HepG2 (cell line): ENCODE results near the gene DQX1. TPM values are rescaled to one million over a fixed set of nuclear protein-coding genes. Genes with fewer than 3 reads are reported as not detected.
A peak's percentile ranks its signal among the peaks of the same experiment; 100 is the strongest.

Source experiments
- ATAC-seq: fragments of 200-7000 bp; cut with Tn5 transposase; 3 replicates; pipeline ENCODE4 v1.9.1; 2020; ENCODE audit warnings: mild to moderate bottlenecking, moderate library complexity
- BruUV-seq: library from RNA; stranded (reverse); fragments of 400-500 nt; replicated peaks from 2 replicates; lab custom pipeline; 2021; lab: Mats Ljungman, UMichigan
- CTCF ChIA-PET: fragments of 300-600 bp; formaldehyde crosslinking; extraction: SDS; loops from one replicate; lab custom pipeline; 2021; ENCODE audit warnings: low total read pairs, inconsistent platforms, low intra/inter-chr PET ratio; lab: Yijun Ruan, JAX
- POLR2A ChIA-PET: fragments of 350-600 bp; sonication (Branson Sonifier 250); formaldehyde crosslinking; loops from one replicate; lab custom pipeline; 2020; ENCODE audit warnings: antibody characterized with exemption, inconsistent platforms; lab: Yijun Ruan, JAX
- DNase-seq: peaks from one replicate; pipeline ENCODE4 v3.0.0-alpha.2; 2015; ENCODE audit warnings: low spot score
- FAIRE-seq: peaks from 3 replicates; lab custom pipeline; 2011; peaks lifted over from hg19 to GRCh38; lab: Jason Lieb, UNC
- H2AFZ ChIP-seq: one replicate; pipeline ENCODE4 v1.6.1; 2011; ENCODE audit warnings: low read length, inconsistent platforms
- H3K27ac ChIP-seq: fragments of 300-600 bp; 3 replicates; pipeline ENCODE4 v1.8.0; 2011; ENCODE audit warnings: mixed run types, mild to moderate bottlenecking, mixed read lengths, low read length, inconsistent platforms; ENCODE audit not compliant: insufficient read depth; ENCODE audit errors: extremely low read length
- H3K27me3 ChIP-seq, 2 experiments: fragments of 200-600 bp in 1 of 2; 2 replicates in 1 of 2; 3 replicates in 1 of 2; pipeline versions ENCODE4 v1.6.0 to v1.8.0; 2011; ENCODE audit warnings: low read length in 2 of 2, mild to moderate bottlenecking in 2 of 2, moderate library complexity in 2 of 2, inconsistent platforms in 1 of 2; ENCODE audit not compliant: insufficient read depth in 2 of 2, control insufficient read depth in 1 of 2
- H3K36me3 ChIP-seq, 2 experiments: fragments of 200-600 bp in 1 of 2; replicated peaks in 1 of 2; 2 replicates in 1 of 2; 3 replicates in 1 of 2; pipeline versions ENCODE4 v1.5.1 to v1.8.0; 2011; ENCODE audit warnings: low read length in 2 of 2, inconsistent platforms in 1 of 2; ENCODE audit not compliant: insufficient read depth in 2 of 2, control insufficient read depth in 1 of 2
- H3K4me1 ChIP-seq: 2 replicates; pipeline ENCODE4 v1.5.1; 2012; ENCODE audit warnings: low read length, inconsistent platforms; ENCODE audit not compliant: insufficient read depth
- H3K4me2 ChIP-seq: 2 replicates; pipeline ENCODE4 v1.6.0; 2011; ENCODE audit warnings: low read depth, low read length, inconsistent platforms
- H3K4me3 ChIP-seq, 3 experiments: fragments of 200-600 bp in 1 of 3; sonication (generic), shearing (Covaris generic) in 1 of 3; replicated peaks in 1 of 3; 2 replicates each; pipeline ENCODE4 v1.5.1; 2011 to 2016; ENCODE audit warnings: low read length in 3 of 3, inconsistent platforms in 2 of 3, low read depth in 2 of 3, mild to moderate bottlenecking in 2 of 3, control low read depth in 1 of 3, mixed read lengths in 1 of 3; ENCODE audit not compliant: insufficient read depth in 1 of 3
- H3K79me2 ChIP-seq: one replicate; pipeline ENCODE4 v1.6.1; 2011; ENCODE audit warnings: low read length, inconsistent platforms; ENCODE audit not compliant: insufficient read depth
- H3K9ac ChIP-seq: 2 replicates; pipeline ENCODE4 v1.6.0; 2011; ENCODE audit warnings: mild to moderate bottlenecking, low read depth, low read length, inconsistent platforms; ENCODE audit not compliant: insufficient read depth
- H3K9me3 ChIP-seq: 2 replicates; pipeline ENCODE4 v1.5.1; 2012; ENCODE audit warnings: mild to moderate bottlenecking, low read length
- H4K20me1 ChIP-seq: 2 replicates; pipeline ENCODE4 v1.6.0; 2011; ENCODE audit warnings: inconsistent platforms, mild to moderate bottlenecking, low read length, moderate library complexity; ENCODE audit not compliant: insufficient read depth
- CREBL2 ChIP-seq: sonication (generic); formaldehyde crosslinking; IDR thresholded peaks from 2 replicates; pipeline ENCODE4 v1.8.1; 2023; ENCODE audit warnings: missing genetic modification reagents, mild to moderate bottlenecking, borderline replicate concordance
- EZH2 ChIP-seq: conservative IDR thresholded peaks from 2 replicates; pipeline ENCODE4 v1.6.1; 2012; ENCODE audit warnings: mild to moderate bottlenecking, low read depth, low read length, moderate library complexity
- GPN1 ChIP-seq: sonication (generic); formaldehyde crosslinking; IDR thresholded peaks from 2 replicates; pipeline ENCODE4 v1.5.1; 2020; ENCODE audit warnings: missing genetic modification reagents, borderline replicate concordance
- HNF4G ChIP-seq, 2 experiments: sonication (generic) in 1 of 2; formaldehyde crosslinking in 1 of 2; IDR thresholded peaks; 2 replicates each; pipeline versions ENCODE4 v1.4.0 to v1.6.1; 2011 to 2020; ENCODE audit warnings: borderline replicate concordance in 2 of 2, low read depth in 2 of 2, mild to moderate bottlenecking in 2 of 2, low read length in 1 of 2, missing genetic modification reagents in 1 of 2, moderate library complexity in 1 of 2
- NR2F6 ChIP-seq, 2 experiments: IDR thresholded peaks; 2 replicates each; pipeline ENCODE4 v1.6.1; 2016; ENCODE audit warnings: antibody characterized with exemption in 1 of 2, mild to moderate bottlenecking in 1 of 2
- ONECUT2 ChIP-seq: sonication (generic); formaldehyde crosslinking; IDR thresholded peaks from 2 replicates; pipeline ENCODE4 v1.4.0; 2020; ENCODE audit warnings: missing genetic modification reagents
- POGZ ChIP-seq: sonication (generic); formaldehyde crosslinking; IDR thresholded peaks from 2 replicates; pipeline ENCODE4 v1.4.0; 2020; ENCODE audit warnings: mild to moderate bottlenecking, missing genetic modification reagents
- SRSF9 ChIP-seq: fragments of 200-400 bp; formaldehyde crosslinking; IDR thresholded peaks from 2 replicates; pipeline ENCODE4 v1.6.1; 2018; ENCODE audit warnings: borderline replicate concordance, mild to moderate bottlenecking, low read depth, low read length; ENCODE audit not compliant: insufficient read depth, poor library complexity, severe bottlenecking
- THAP7 ChIP-seq: sonication (generic); formaldehyde crosslinking; IDR thresholded peaks from 2 replicates; pipeline ENCODE4 v1.8.1; 2023; ENCODE audit warnings: mild to moderate bottlenecking, missing genetic modification reagents
- ZBTB44 ChIP-seq: sonication (generic); formaldehyde crosslinking; IDR thresholded peaks from 2 replicates; pipeline ENCODE4 v1.4.0; 2020; ENCODE audit warnings: missing genetic modification reagents
- ZFYVE20 ChIP-seq: sonication (generic); formaldehyde crosslinking; IDR thresholded peaks from 2 replicates; pipeline ENCODE4 v1.8.0; 2023; ENCODE audit warnings: low read depth, mild to moderate bottlenecking, moderate library complexity, missing genetic modification reagents, borderline replicate concordance
- ZMAT3 ChIP-seq: sonication (generic); formaldehyde crosslinking; conservative IDR thresholded peaks from 2 replicates; pipeline ENCODE4 v1.7.0; 2021; ENCODE audit warnings: missing genetic modification reagents
- ZMYM4 ChIP-seq: sonication (generic); formaldehyde crosslinking; IDR thresholded peaks from 2 replicates; pipeline ENCODE4 v1.8.1; 2023; ENCODE audit warnings: mild to moderate bottlenecking, missing genetic modification reagents
- ZNF12 ChIP-seq: sonication (generic); formaldehyde crosslinking; IDR thresholded peaks from 2 replicates; pipeline ENCODE4 v1.5.0; 2020; ENCODE audit warnings: missing genetic modification reagents
- ZNF354B ChIP-seq: sonication (generic); formaldehyde crosslinking; IDR thresholded peaks from 2 replicates; pipeline ENCODE4 v1.8.0; 2022; ENCODE audit warnings: mild to moderate bottlenecking, missing genetic modification reagents
- ZNF468 ChIP-seq: sonication (generic); formaldehyde crosslinking; IDR thresholded peaks from 2 replicates; pipeline ENCODE4 v1.8.0; 2022; ENCODE audit warnings: mild to moderate bottlenecking, moderate library complexity, missing genetic modification reagents
- ZNF563 ChIP-seq: sonication (generic); formaldehyde crosslinking; IDR thresholded peaks from 2 replicates; pipeline ENCODE4 v1.8.0; 2022; ENCODE audit warnings: mild to moderate bottlenecking, moderate library complexity, missing genetic modification reagents
- ZNF724P ChIP-seq: sonication (generic); formaldehyde crosslinking; IDR thresholded peaks from 2 replicates; pipeline ENCODE4 v1.8.0; 2022; ENCODE audit warnings: missing genetic modification reagents, borderline replicate concordance
- ZNF83 ChIP-seq: sonication (generic); formaldehyde crosslinking; IDR thresholded peaks from 2 replicates; pipeline ENCODE4 v1.4.0; 2020; ENCODE audit warnings: missing genetic modification reagents, mild to moderate bottlenecking, borderline replicate concordance
- ZNF839 ChIP-seq: sonication (generic); formaldehyde crosslinking; IDR thresholded peaks from 2 replicates; pipeline ENCODE4 v1.4.0; 2020; ENCODE audit warnings: missing genetic modification reagents, mild to moderate bottlenecking, borderline replicate concordance
- ZSCAN31 ChIP-seq: sonication (generic); formaldehyde crosslinking; IDR thresholded peaks from 2 replicates; pipeline ENCODE4 v1.5.0; 2020; ENCODE audit warnings: low read depth, mild to moderate bottlenecking, missing genetic modification reagents
- WGBS: methylation state at CpG from one replicate; pipeline ENCODE4 v1.1.6; 2017; ENCODE audit warnings: low lambda C conversion rate; 5-methylcytosine and 5-hydroxymethylcytosine counted together
- in situ Hi-C: cut with HindIII; loops from 2 replicates; pipeline ENCODE4 v1.10.0; 2017; ENCODE audit warnings: low pct_unique_long_range_greater_than_20kb; ENCODE audit not compliant: extremely low pct_ligation_motif_present
- intact Hi-C: fragments of 100-400 bp; cut with micrococcal nuclease; formaldehyde crosslinking; loops from one replicate; pipeline ENCODE4 v1.10.0; 2022; ENCODE audit not compliant: unreplicated experiment
- polyA plus RNA-seq, 8 experiments: library from polyadenylated mRNA; depleted of rRNA in 3 of 8; stranded (reverse) in 7 of 8; unstranded in 1 of 8; fragments of >200 nt; fragmentation: Illumina TruSeq in 4 of 8; extraction: Trizol in 4 of 8; gene quantifications; 2 replicates each; pipeline versions ENCODE4 v1.2.1 to v1.2.3, GENCODE V29; 2011 to 2016; ENCODE audit warnings: low read depth in 4 of 8, missing spikeins in 1 of 8, mixed read lengths in 1 of 8; ENCODE audit not compliant: insufficient read depth in 1 of 8
- total RNA-seq, 5 experiments: library from RNA; depleted of rRNA; stranded (reverse); fragments of >200 nt; fragmentation: Illumina TruSeq; extraction: Trizol; gene quantifications; 2 replicates each; pipeline ENCODE4 v1.2.3, GENCODE V29; 2016; ENCODE audit warnings: low read depth in 1 of 5

DQX1 gene
- total and polyA plus RNA-seq, 2 of the 13 experiments (the other 11 are each of a cell fraction or from before 2014, with no cell fraction given) = 27.6 to 89.8 TPM

DNA sequence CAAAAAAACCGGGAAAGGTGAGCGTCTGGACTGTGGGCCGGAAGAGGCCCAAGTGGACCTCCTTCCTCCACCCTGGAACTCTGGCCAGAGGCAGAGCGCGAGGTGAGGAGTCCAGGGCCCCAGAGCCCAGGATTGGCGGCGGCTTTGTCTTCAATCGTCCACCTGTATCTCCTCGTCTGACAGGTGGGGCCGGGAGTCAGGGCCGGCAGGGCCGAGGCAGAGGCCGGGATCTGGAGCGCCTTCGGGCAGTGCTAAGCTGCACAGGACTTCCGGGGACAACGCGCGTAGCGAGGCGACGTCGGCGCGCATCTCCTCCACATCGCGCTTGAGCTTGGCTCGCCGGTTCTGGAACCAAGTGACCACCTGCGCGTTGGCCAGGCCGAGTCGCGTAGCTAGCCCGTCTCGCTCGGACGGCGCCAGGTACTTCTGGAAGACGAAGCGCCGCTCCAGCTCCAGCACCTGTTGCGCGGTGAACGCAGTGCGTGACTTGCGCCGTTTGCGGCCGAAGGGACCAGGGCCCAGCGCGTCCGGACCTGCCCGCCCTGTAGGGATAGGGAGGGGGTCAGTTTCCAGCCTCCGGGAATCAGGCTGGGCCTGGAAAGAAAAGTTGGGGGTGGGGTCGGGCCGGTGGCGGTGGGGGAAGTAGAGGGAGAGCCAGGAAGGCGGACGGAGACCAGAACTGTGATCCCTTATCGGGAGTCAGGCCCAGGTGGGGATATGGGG, 28.1 kb downstream of the DQX1 start:
- in situ Hi-C loops = no loop called here
- DNase-seq = no peak
- TF ChIP-seq ZBTB44 (CRISPR knock-in tag) = no peak
- TF ChIP-seq POGZ (CRISPR knock-in tag) = no peak
- no peak for TF ChIP-seq ZMAT3 (CRISPR knock-in tag)
- TF ChIP-seq NR2F6 (IDR thresholded peaks at IDR 0.05) = no peak
- 0 out of 2 replicates have a peak, but pooled peaks have one; percentile 17 for TF ChIP-seq NR2F6 (CRISPR knock-in tag; IDR thresholded peaks at IDR 0.05)
- TF ChIP-seq ZNF12 (CRISPR knock-in tag) = no peak
- no peak for TF ChIP-seq ZNF468 (CRISPR knock-in tag)
- 0 out of 2 replicates have a peak, but pooled peaks have one; percentile 51 for TF ChIP-seq ZFYVE20 (CRISPR knock-in tag)
- TF ChIP-seq ZNF839 = no peak
- TF ChIP-seq SRSF9 = no peak
- no peak; the same call in 1 of the 2 replicates for TF ChIP-seq ZMYM4
- TF ChIP-seq ZNF354B (CRISPR knock-in tag) = peak; percentile 80; the same call in 1 of the 2 replicates
- TF ChIP-seq THAP7 = no peak
- peak; percentile 74 for TF ChIP-seq ZSCAN31 (CRISPR knock-in tag)
- TF ChIP-seq ZNF724P (CRISPR knock-in tag) = peak; percentile 83; the same call in 1 of the 2 replicates
- no peak for TF ChIP-seq ZNF83
- peak; percentile 85 for TF ChIP-seq ZNF563
- no peak for TF ChIP-seq ONECUT2 (CRISPR knock-in tag)
- TF ChIP-seq HNF4G (IDR thresholded peaks at IDR 0.05; ENCODE audit: borderline replicate concordance, low read depth, low read length) = no peak
- TF ChIP-seq HNF4G (CRISPR knock-in tag; IDR thresholded peaks at IDR 0.05; ENCODE audit: borderline replicate concordance, low read depth) = no peak
- TF ChIP-seq CREBL2 (CRISPR knock-in tag) = no peak
- TF ChIP-seq GPN1 (CRISPR knock-in tag) = no peak; the same call in 1 of the 2 replicates
- no peak for TF ChIP-seq EZH2

More for the DNA sequence above, 28.1 kb downstream of the DQX1 start:
- Histone ChIP-seq H3K4me1 (peaks cover 66% of the 10 kb centered on the region), H2AFZ (no peak overlapping the region), H3K4me2 (peak overlapping the region; percentile 92), H3K36me3 (peaks cover 6 to 14% of the 10 kb centered on the region in 2 experiments), H4K20me1 (no peaks in the 10 kb centered on the region), H3K27me3 (no peaks in the 10 kb centered on the region; a peak in 1 of 5 replicates), H3K9me3 (no peaks in the 10 kb centered on the region), H3K79me2 (peaks cover 15% of the 10 kb centered on the region), H3K4me3 (peak overlapping the region; percentile 32 to 66 (median 53); a peak in 5 of 6 replicates), H3K27ac (peak overlapping the region; percentile 70), H3K9ac (peak overlapping the region; percentile 50; the same call in 1 of the 2 replicates)
- BruUV-seq = no TSS peak
- POLR2A ChIA-PET = interaction anchor here (0.6 to 16.5 kb wide), 10 partner anchors 9 to 69 kb away, joined by 3 to 795 read pairs (median 6); partner anchors contain the start of genes AUP1, CCDC142, DQX1 and HTRA2
- ATAC-seq (peak; percentile 4), FAIRE-seq (no peak)
- 76% methylated on average over 61 of the region's 61 CpGs for WGBS
- intact Hi-C loops = loop anchor here (1.0 to 10.0 kb wide), 2 partner anchors 9 to 1803 kb away; no protein-coding TSS in a partner anchor
- CTCF ChIA-PET = no interaction called here
